ENCODE measurements around the gene BIN1. TPM values are rescaled to one million over a fixed set of nuclear protein-coding genes. Genes with fewer than 3 reads are reported as not detected.

BIN1 gene
- total and polyA plus RNA-seq, 8 donors: 32.0 to 98.7 (median 76.7) TPM

GRCh38 chr2:127146071-127146725, 39.2 kb upstream of the BIN1 start:
- Histone ChIP-seq H3K4me1 (no peaks in the 10 kb centered on the region), H3K9me3 (no peaks in the 10 kb centered on the region), H3K27ac (no peak overlapping the region), H3K36me3 (no peaks in the 10 kb centered on the region), H3K4me3 (no peak overlapping the region), H3K27me3 (no peaks in the 10 kb centered on the region)
- TF ChIP-seq CTCF (IDR thresholded peaks at IDR 0.05): no peak
- DNase-seq (peak in 1 of 4 donors; percentile 63), ATAC-seq (no peak)
- intact Hi-C loops (cut with DNase I): no loop called here

GRCh38 chr2:127145280-127145895, 38.4 kb upstream of the BIN1 start:
- H3K4me3 ChIP-seq: no peak overlapping the region
- H3K9me3 ChIP-seq: no peaks in the 10 kb centered on the region
- no peak for DNase-seq
- intact Hi-C loops (cut with DNase I): no loop called here
- no peaks in the 10 kb centered on the region for H3K36me3 ChIP-seq
- H3K27ac ChIP-seq: no peak overlapping the region
- ATAC-seq: no peak
- H3K4me1 ChIP-seq: no peaks in the 10 kb centered on the region
- TF ChIP-seq CTCF (IDR thresholded peaks at IDR 0.05): no peak
- no peaks in the 10 kb centered on the region for H3K27me3 ChIP-seq

GRCh38 chr2:127143841-127144782, 37.2 kb upstream of the BIN1 start:
- H3K27me3 ChIP-seq: no peaks in the 10 kb centered on the region
- peak; percentile 16 for ATAC-seq
- TF ChIP-seq CTCF (IDR thresholded peaks at IDR 0.05): no peak

GRCh38 chr2:127142663-127143630, 36.0 kb upstream of the BIN1 start:
- ATAC-seq: no peak
- Histone ChIP-seq H3K9me3 (peaks cover 0 to 2% of the 10 kb centered on the region in 2 donors), H3K4me3 (no peak overlapping the region), H3K27ac (no peak overlapping the region), H3K36me3 (no peaks in the 10 kb centered on the region), H3K4me1 (no peaks in the 10 kb centered on the region), H3K27me3 (no peaks in the 10 kb centered on the region)
- no peak for TF ChIP-seq CTCF (IDR thresholded peaks at IDR 0.05)
- DNase-seq: no peak
- intact Hi-C loops (cut with DNase I): no loop called here

More at GRCh38 chr2:127143841-127144782, 37.2 kb upstream of the BIN1 start:
- Histone ChIP-seq H3K4me1 (no peaks in the 10 kb centered on the region), H3K27ac (no peak overlapping the region), H3K36me3 (no peaks in the 10 kb centered on the region), H3K4me3 (no peak overlapping the region), H3K9me3 (peaks cover 0 to under 1% of the 10 kb centered on the region in 2 donors)
- no peak for DNase-seq
- intact Hi-C loops (cut with DNase I): no loop called here
